ENCODE results near the gene FNDC7.

Gene FNDC7

GRCh38 chr1:108695535-108695934 lies 17.2 kb upstream of the FNDC7 start:
- TF ChIP-seq TCF12 (IDR thresholded peaks at IDR 0.05; ENCODE audit: low read depth) (no peak), CEBPB (IDR thresholded peaks at IDR 0.05) (no peak), YY1 (IDR thresholded peaks at IDR 0.05; ENCODE audit: low read depth) (no peak), MAX (IDR thresholded peaks at IDR 0.05) (no peak), RAD21 (IDR thresholded peaks at IDR 0.05; ENCODE audit: low read depth) (no peak), EP300 (IDR thresholded peaks at IDR 0.05; ENCODE audit: borderline replicate concordance) (no peak), REST (IDR thresholded peaks at IDR 0.05; ENCODE audit: low read depth) (no peak), CREB1 (IDR thresholded peaks at IDR 0.05; ENCODE audit: low read depth) (no peak), NFIC (IDR thresholded peaks at IDR 0.05) (no peak)

- TF ChIP-seq REST (IDR thresholded peaks at IDR 0.05; ENCODE audit: low read depth): no peak
- TF ChIP-seq CREB1 (IDR thresholded peaks at IDR 0.05; ENCODE audit: low read depth): no peak
- no peak for TF ChIP-seq ZBTB7A (IDR thresholded peaks at IDR 0.05; ENCODE audit: low read depth)
- no peak for TF ChIP-seq TEAD4 (IDR thresholded peaks at IDR 0.05)
- TF ChIP-seq EP300 (IDR thresholded peaks at IDR 0.05; ENCODE audit: borderline replicate concordance): no peak
- TF ChIP-seq EGR1 (IDR thresholded peaks at IDR 0.05): no peak
- no peak for TF ChIP-seq MAX (IDR thresholded peaks at IDR 0.05)
- TF ChIP-seq RAD21 (IDR thresholded peaks at IDR 0.05; ENCODE audit: low read depth): no peak
- no peak for TF ChIP-seq YY1 (IDR thresholded peaks at IDR 0.05; ENCODE audit: low read depth)
- no peak for TF ChIP-seq TAF1 (IDR thresholded peaks at IDR 0.05; ENCODE audit: low read depth)
- no peak for TF ChIP-seq TCF12 (IDR thresholded peaks at IDR 0.05; ENCODE audit: low read depth)
Observed at GRCh38 chr1:108699375-108700332, 13.1 kb upstream of the FNDC7 start.

DNA sequence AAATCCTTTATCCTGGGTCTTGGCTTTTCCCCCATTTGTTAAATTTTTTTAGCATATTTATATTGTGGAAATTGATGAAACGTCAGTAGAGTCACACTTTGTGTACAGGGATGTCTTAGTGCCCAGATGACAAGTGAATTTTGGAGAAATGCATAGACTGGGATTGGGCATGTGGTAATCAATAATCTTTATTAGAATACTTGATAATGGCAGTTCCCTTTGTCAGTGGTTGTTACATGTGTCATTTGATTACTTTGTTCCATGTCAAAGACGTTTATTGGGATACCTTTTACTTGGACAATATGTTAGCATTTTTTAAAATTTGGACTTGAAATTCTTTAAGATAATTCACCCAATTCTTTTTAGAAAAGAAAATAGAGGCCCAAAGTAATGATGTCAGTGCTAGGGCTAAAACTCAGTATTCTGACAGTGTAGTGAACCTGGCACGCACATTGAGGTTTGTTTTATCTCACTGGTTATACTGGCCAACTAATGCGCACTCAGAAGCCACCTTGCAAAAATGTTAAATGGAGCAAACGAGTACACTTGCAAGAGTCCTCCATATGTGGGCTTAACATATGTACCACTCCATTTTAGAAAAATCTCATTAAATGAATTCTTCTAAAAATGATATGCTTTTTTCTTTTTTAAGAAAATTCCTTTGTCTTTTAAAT lies 11.4 kb upstream of the FNDC7 start:
- no peak for TF ChIP-seq EGR1 (IDR thresholded peaks at IDR 0.05)

DNA sequence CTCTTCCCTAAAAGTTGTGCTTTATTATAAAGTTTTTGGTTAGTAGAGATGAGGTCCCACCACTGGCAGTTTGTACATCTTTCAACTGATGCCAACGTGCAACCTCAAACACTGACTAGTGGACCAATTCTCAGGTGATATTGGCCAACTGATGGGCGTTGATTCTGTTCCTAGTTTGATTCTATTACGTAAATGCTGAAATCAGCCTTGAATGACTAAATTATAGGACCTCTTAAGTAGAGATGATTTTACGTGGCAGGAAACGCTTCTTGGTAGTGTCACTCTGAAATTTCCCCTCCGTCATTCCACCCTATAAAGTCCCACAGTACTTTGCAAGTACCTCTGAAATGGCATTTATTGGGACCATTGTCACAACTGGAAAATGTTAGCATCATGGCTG lies 8.8 kb upstream of the FNDC7 start:
- TF ChIP-seq EGR1 (IDR thresholded peaks at IDR 0.05) (no peak), MAX (IDR thresholded peaks at IDR 0.05) (no peak), TAF1 (IDR thresholded peaks at IDR 0.05; ENCODE audit: low read depth) (no peak), FOXM1 (IDR thresholded peaks at IDR 0.05; ENCODE audit: borderline replicate concordance, low read depth) (no peak), NFIC (IDR thresholded peaks at IDR 0.05) (no peak), TCF12 (IDR thresholded peaks at IDR 0.05; ENCODE audit: low read depth) (no peak), TEAD4 (IDR thresholded peaks at IDR 0.05) (no peak), REST (IDR thresholded peaks at IDR 0.05; ENCODE audit: low read depth) (no peak)

- TF ChIP-seq YY1 (IDR thresholded peaks at IDR 0.05; ENCODE audit: low read depth) (no peak), CEBPB (IDR thresholded peaks at IDR 0.05) (no peak), TAF1 (IDR thresholded peaks at IDR 0.05; ENCODE audit: low read depth) (no peak), RAD21 (IDR thresholded peaks at IDR 0.05; ENCODE audit: low read depth) (no peak), EGR1 (IDR thresholded peaks at IDR 0.05) (no peak), MAX (IDR thresholded peaks at IDR 0.05) (no peak), TCF12 (IDR thresholded peaks at IDR 0.05; ENCODE audit: low read depth) (no peak), ZBTB7A (IDR thresholded peaks at IDR 0.05; ENCODE audit: low read depth) (no peak), EP300 (IDR thresholded peaks at IDR 0.05; ENCODE audit: borderline replicate concordance) (no peak), FOXM1 (IDR thresholded peaks at IDR 0.05; ENCODE audit: borderline replicate concordance, low read depth) (no peak), CREB1 (IDR thresholded peaks at IDR 0.05; ENCODE audit: low read depth) (no peak)
Observed at GRCh38 chr1:108704496-108704895, 8.2 kb upstream of the FNDC7 start.

Measured in Ishikawa (cell line).